ENCODE measurements around the gene C16orf74. TPM values are rescaled to one million over a fixed set of nuclear protein-coding genes. Genes with fewer than 3 reads are reported as not detected.

Gene C16orf74
- total and polyA plus RNA-seq, 4 donors = 2.6 to 7.9 (median 3.4) TPM

- no peaks in the 10 kb centered on the region for H3K27me3 ChIP-seq (ENCODE audit: control insufficient read depth in 3 of 3, insufficient read depth in 3 of 3, low read length in 2 of 3)
- no peaks in the 10 kb centered on the region for H3K4me1 ChIP-seq (ENCODE audit: control insufficient read depth in 5 of 5, insufficient read depth in 5 of 5, low read length in 5 of 5)
- no peak overlapping the region for H3K9ac ChIP-seq (ENCODE audit: insufficient read depth in 1 of 2, low read length in 2 of 2)
- no peak for TF ChIP-seq CTCF (IDR thresholded peaks at IDR 0.05; ENCODE audit: control extremely low read depth, extremely low read depth)
- no peaks in the 10 kb centered on the region for H3K9me3 ChIP-seq (ENCODE audit: control insufficient read depth in 4 of 4, insufficient read depth in 3 of 4, low read length in 3 of 4)
- ATAC-seq (ENCODE audit: insufficient read depth, low FRiP score) = no peak
- H3K27ac ChIP-seq (ENCODE audit: low read depth in 1 of 2, low read length in 1 of 2) = no peak overlapping the region
- WGBS, 2 donors = 84 to 91% methylated on average over 3 of the region's 3 CpGs
- no peak for DNase-seq
- peaks cover 30 to 82% (median 60%) of the 10 kb centered on the region in 4 donors for H3K36me3 ChIP-seq (ENCODE audit: control insufficient read depth in 4 of 4, insufficient read depth in 4 of 4, low read length in 4 of 4)
- H3K4me3 ChIP-seq = no peak overlapping the region
Measured at GRCh38 chr16:85662482-85662812, 88.4 kb downstream of the C16orf74 start.

GRCh38 chr16:85661740-85662481, 89.0 kb downstream of the C16orf74 start:
- no peak overlapping the region for H3K4me3 ChIP-seq
- H3K9ac ChIP-seq (ENCODE audit: insufficient read depth in 1 of 2, low read length in 2 of 2) = no peak overlapping the region
- ATAC-seq (ENCODE audit: insufficient read depth, low FRiP score) (no peak), DNase-seq (no peak)
- 94 to 95% methylated on average over 26 of the region's 26 CpGs for WGBS, 2 donors
- H3K27ac ChIP-seq (ENCODE audit: low read depth in 1 of 2, low read length in 1 of 2) = no peak overlapping the region
- no peak for TF ChIP-seq CTCF (IDR thresholded peaks at IDR 0.05; ENCODE audit: control extremely low read depth, extremely low read depth)
- peaks cover 33 to 82% (median 59%) of the 10 kb centered on the region in 4 donors for H3K36me3 ChIP-seq (ENCODE audit: control insufficient read depth in 4 of 4, insufficient read depth in 4 of 4, low read length in 4 of 4)
- H3K4me1 ChIP-seq (ENCODE audit: control insufficient read depth in 5 of 5, insufficient read depth in 5 of 5, low read length in 5 of 5) = no peaks in the 10 kb centered on the region
- no peaks in the 10 kb centered on the region for H3K9me3 ChIP-seq (ENCODE audit: control insufficient read depth in 4 of 4, insufficient read depth in 3 of 4, low read length in 3 of 4)
- no peaks in the 10 kb centered on the region for H3K27me3 ChIP-seq (ENCODE audit: control insufficient read depth in 3 of 3, insufficient read depth in 3 of 3, low read length in 2 of 3)

GRCh38 chr16:85660843-85661739, 89.8 kb downstream of the C16orf74 start:
- no peaks in the 10 kb centered on the region for H3K4me1 ChIP-seq (ENCODE audit: control insufficient read depth in 5 of 5, insufficient read depth in 5 of 5, low read length in 5 of 5)
- no peak overlapping the region for H3K27ac ChIP-seq (ENCODE audit: low read depth in 1 of 2, low read length in 1 of 2)
- no peak overlapping the region for H3K4me3 ChIP-seq
- no peak for TF ChIP-seq CTCF (IDR thresholded peaks at IDR 0.05; ENCODE audit: control extremely low read depth, extremely low read depth)
- H3K9me3 ChIP-seq (ENCODE audit: control insufficient read depth in 4 of 4, insufficient read depth in 3 of 4, low read length in 3 of 4) = no peaks in the 10 kb centered on the region
- H3K27me3 ChIP-seq (ENCODE audit: control insufficient read depth in 3 of 3, insufficient read depth in 3 of 3, low read length in 2 of 3) = no peaks in the 10 kb centered on the region
- 85 to 89% methylated on average over 42 of the region's 42 CpGs for WGBS, 2 donors
- no peak overlapping the region for H3K9ac ChIP-seq (ENCODE audit: insufficient read depth in 1 of 2, low read length in 2 of 2)
- DNase-seq (no peak), ATAC-seq (ENCODE audit: insufficient read depth, low FRiP score) (no peak)
- H3K36me3 ChIP-seq (ENCODE audit: control insufficient read depth in 4 of 4, insufficient read depth in 4 of 4, low read length in 4 of 4) = peaks cover 25 to 82% (median 57%) of the 10 kb centered on the region in 4 donors

Measured in lung (tissue), 12 donors.